K562 (cell line): ENCODE results near the gene KLHL35. TPM values are rescaled to one million over a fixed set of nuclear protein-coding genes. Genes with fewer than 3 reads are reported as not detected.

Source experiments
- ATAC-seq: fragments of 200-7000 bp; cut with Tn5 transposase; 3 replicates; pipeline ENCODE4 v1.9.1; 2020; ENCODE audit warnings: moderate library complexity
- BruUV-seq: library from RNA; stranded (reverse); fragments of 400-500 nt; replicated peaks from 2 replicates; lab custom pipeline; 2021; lab: Mats Ljungman, UMichigan
- CTCF ChIA-PET: fragments of 300-600 bp; formaldehyde crosslinking; extraction: SDS; loops from one replicate; lab custom pipeline; 2021; ENCODE audit warnings: low intra/inter-chr PET ratio; lab: Yijun Ruan, JAX
- POLR2A ChIA-PET: fragments of 300-600, 350-650 bp; sonication (Branson Sonifier 250); formaldehyde crosslinking; extraction: SDS; loops from one replicate; lab custom pipeline; 2021; ENCODE audit warnings: antibody characterized with exemption, inconsistent platforms; lab: Yijun Ruan, JAX
- DNase-seq, 4 experiments: peaks; one replicate each; pipeline versions ENCODE4 v3.0.0 to v3.0.0-alpha.2; 2011 to 2018; ENCODE audit warnings: low spot score in 3 of 4, mixed read lengths in 3 of 4; ENCODE audit errors: extremely low read depth in 1 of 4
- FAIRE-seq: peaks from 2 replicates; lab custom pipeline; 2011; peaks lifted over from hg19 to GRCh38; lab: Jason Lieb, UNC
- H2AFZ ChIP-seq: 2 replicates; pipeline ENCODE4 v1.6.0; 2011; ENCODE audit warnings: low read depth, low read length, control low read depth, inconsistent platforms
- H3K27ac ChIP-seq: fragments of 200-600 bp; 3 replicates; pipeline ENCODE4 v1.8.0; 2011; ENCODE audit warnings: low read depth, mild to moderate bottlenecking, control low read depth, inconsistent platforms, low read length, moderate library complexity, mixed read lengths; ENCODE audit errors: extremely low read depth
- H3K27me3 ChIP-seq, 2 experiments: fragments of 300-600 bp in 1 of 2; 2 replicates in 1 of 2; 3 replicates in 1 of 2; pipeline versions ENCODE4 v1.6.0 to v1.8.0; 2011; ENCODE audit warnings: inconsistent platforms in 2 of 2, low read length in 2 of 2, mild to moderate bottlenecking in 1 of 2, mixed read lengths in 1 of 2, moderate library complexity in 1 of 2; ENCODE audit not compliant: control insufficient read depth in 2 of 2, insufficient read depth in 2 of 2
- H3K36me3 ChIP-seq: fragments of 300-600 bp; 3 replicates; pipeline ENCODE4 v1.8.0; 2011; ENCODE audit warnings: mild to moderate bottlenecking, low read length, inconsistent platforms; ENCODE audit not compliant: control insufficient read depth, insufficient read depth
- H3K4me1 ChIP-seq, 2 experiments: fragments of 200-600 bp in 1 of 2; replicated peaks in 1 of 2; 2 replicates in 1 of 2; 3 replicates in 1 of 2; pipeline versions ENCODE4 v1.5.1 to v1.8.0; 2011; ENCODE audit warnings: inconsistent platforms in 2 of 2, low read length in 2 of 2, mild to moderate bottlenecking in 1 of 2, mixed read lengths in 1 of 2, moderate library complexity in 1 of 2; ENCODE audit not compliant: control insufficient read depth in 2 of 2, insufficient read depth in 2 of 2
- H3K4me2 ChIP-seq: 2 replicates; pipeline ENCODE4 v1.6.1; 2011; ENCODE audit warnings: low read length, control low read depth, inconsistent platforms, mixed read lengths; ENCODE audit not compliant: insufficient read depth
- H3K4me3 ChIP-seq: fragments of 200-600 bp; sonication (generic), shearing (Covaris generic); 2 replicates; pipeline ENCODE4 v1.5.1; 2016; ENCODE audit warnings: control low read depth, inconsistent platforms
- H3K79me2 ChIP-seq: fragments of 200-600 bp; 3 replicates; pipeline ENCODE4 v1.8.0; 2011; ENCODE audit warnings: low read length, inconsistent platforms; ENCODE audit not compliant: control insufficient read depth, insufficient read depth
- H3K9ac ChIP-seq, 2 experiments: 2 replicates each; pipeline versions ENCODE4 v1.6.0 to v1.6.1; 2011; ENCODE audit warnings: low read depth in 2 of 2, low read length in 2 of 2, control low read depth in 1 of 2, inconsistent platforms in 1 of 2, mild to moderate bottlenecking in 1 of 2, mixed read lengths in 1 of 2; ENCODE audit not compliant: insufficient read depth in 1 of 2
- H3K9me1 ChIP-seq: one replicate; pipeline ENCODE4 v1.6.0; 2011; ENCODE audit warnings: inconsistent platforms, mild to moderate bottlenecking, low read length, moderate library complexity; ENCODE audit not compliant: control insufficient read depth, insufficient read depth
- H3K9me3 ChIP-seq: replicated peaks from 2 replicates; pipeline ENCODE4 v1.5.1; 2011; ENCODE audit warnings: low read depth, low read length, inconsistent platforms; ENCODE audit not compliant: control insufficient read depth, insufficient read depth
- H4K20me1 ChIP-seq: replicated peaks from 2 replicates; pipeline ENCODE4 v1.6.1; 2011; ENCODE audit warnings: low read length, inconsistent platforms, mixed read lengths; ENCODE audit not compliant: control insufficient read depth, insufficient read depth
- JUN ChIP-seq, 2 experiments: sonication (generic) in 1 of 2; formaldehyde crosslinking in 1 of 2; IDR thresholded peaks; 2 replicates each; pipeline versions ENCODE4 v1.6.1 to v1.8.0; 2012 to 2022; ENCODE audit warnings: borderline replicate concordance in 2 of 2, mild to moderate bottlenecking in 2 of 2, improper control_type of control experiment in 1 of 2, low read depth in 1 of 2, low read length in 1 of 2, missing genetic modification reagents in 1 of 2
- KDM1A ChIP-seq, 2 experiments: fragments of 450-650 bp; IDR thresholded peaks; 2 replicates each; pipeline ENCODE4 v1.6.1; 2016; ENCODE audit warnings: mild to moderate bottlenecking in 2 of 2
- KLF16 ChIP-seq: IDR thresholded peaks from 2 replicates; pipeline ENCODE4 v1.6.1; 2016; ENCODE audit warnings: antibody characterized with exemption
- MBD1 ChIP-seq: fragments of 250-450 bp; sonication (Bioruptor Pico); IDR thresholded peaks from 2 replicates; pipeline ENCODE4 v1.8.0; 2022; ENCODE audit warnings: inconsistent platforms
- MEIS2 ChIP-seq: fragments of 450-650 bp; IDR thresholded peaks from 2 replicates; pipeline ENCODE4 v1.6.1; 2014; ENCODE audit warnings: mild to moderate bottlenecking; ENCODE audit not compliant: partially characterized antibody
- PBX2 ChIP-seq, 2 experiments: IDR thresholded peaks in 1 of 2; conservative IDR thresholded peaks in 1 of 2; 2 replicates each; pipeline ENCODE4 v1.6.1; 2016; ENCODE audit warnings: low read depth in 2 of 2, mild to moderate bottlenecking in 1 of 2, missing compliant biosample characterization in 1 of 2, missing genetic modification characterization in 1 of 2, moderate library complexity in 1 of 2
- PHB ChIP-seq: fragments of 250-450 bp; sonication (Bioruptor Pico); IDR thresholded peaks from 2 replicates; pipeline ENCODE4 v1.5.0; 2021
- RNF2 ChIP-seq: sonication (generic); IDR thresholded peaks from 2 replicates; pipeline ENCODE4 v1.6.1; 2016
- WGBS: fragments of 100-300 bp; shearing (Covaris generic); methylation state at CpG from one replicate; pipeline ENCODE4 v1.1.6; 2016; ENCODE audit warnings: low coverage, mixed read lengths; ENCODE audit not compliant: insufficient coverage; ENCODE audit errors: missing lambda C conversion rate; 5-methylcytosine and 5-hydroxymethylcytosine counted together
- in situ Hi-C: fragments of 300-500 bp; cut with MboI; formaldehyde crosslinking; loops from 4 replicates; pipeline ENCODE4 v1.15.0; 2018; ENCODE audit warnings: inconsistent platforms, mixed read lengths
- intact Hi-C: fragments of 100-400 bp; cut with micrococcal nuclease; formaldehyde crosslinking; loops from 2 replicates; pipeline ENCODE4 v1.14.2; 2022
- polyA plus RNA-seq, 8 experiments: library from polyadenylated mRNA; depleted of rRNA in 4 of 8; stranded (reverse) in 5 of 8; unstranded in 3 of 8; fragments of >200 nt; fragmentation: Nextera tagmentation in 2 of 8; fragmentation: Illumina TruSeq in 1 of 8; extraction: Ambion mirVana in 2 of 8; extraction: Trizol in 1 of 8; gene quantifications; 2 replicates each; pipeline versions ENCODE4 v1.2.1 to v1.2.3, GENCODE V29; 2011 to 2014; ENCODE audit warnings: inconsistent platforms in 1 of 8, missing spikeins in 1 of 8
- total RNA-seq, 7 experiments: library from RNA; depleted of rRNA in 6 of 7; stranded (reverse); fragments of >200 nt in 6 of 7; fragmentation: Illumina TruSeq in 2 of 7; extraction: Trizol in 2 of 7; gene quantifications; 2 replicates each; pipeline versions ENCODE4 v1.2.1 to v1.2.3, GENCODE V29; 2011 to 2021; ENCODE audit warnings: low replicate concordance in 1 of 7

KLHL35 gene
- total and polyA plus RNA-seq, 9 of the 15 experiments (the other 6 are each of a cell fraction or from before 2014, with no cell fraction given) = not detected

- Histone ChIP-seq H3K27me3 (no peaks in the 10 kb centered on the region), H3K9me1 (no peaks in the 10 kb centered on the region), H2AFZ (no peak overlapping the region), H3K4me2 (no peak overlapping the region), H4K20me1 (no peaks in the 10 kb centered on the region), H3K9me3 (no peaks in the 10 kb centered on the region), H3K27ac (no peak overlapping the region), H3K36me3 (no peaks in the 10 kb centered on the region), H3K4me3 (no peak overlapping the region), H3K79me2 (no peaks in the 10 kb centered on the region), H3K4me1 (peaks cover 0 to 34% of the 10 kb centered on the region in 2 experiments; a peak in 1 of 5 replicates), H3K9ac (peak overlapping the region in 1 of 2 experiments; percentile 75; a peak in 1 of 4 replicates)
- BruUV-seq = no TSS peak
- DNase-seq (no peak), ATAC-seq (no peak), FAIRE-seq (no peak)
- TF ChIP-seq RNF2 = no peak
- no peak for TF ChIP-seq MEIS2
- TF ChIP-seq KDM1A (IDR thresholded peaks at IDR 0.05) = 0 out of 4 replicates have a peak, but pooled peaks of 1 of the 2 experiments have one; percentile 10
- WGBS = 46% methylated on average over 11 of the region's 14 CpGs
- CTCF ChIA-PET = no interaction called here
- POLR2A ChIA-PET = interaction anchor here (0.5 to 2.4 kb wide), 2 partner anchors 39 to 95 kb away, joined by 6 read pairs; no protein-coding TSS in a partner anchor
- intact Hi-C loops (no loop called here), in situ Hi-C loops (loop anchor here (25.0 kb wide), 1 partner anchor 423 kb away; no protein-coding TSS in a partner anchor)
Observed at GRCh38 chr11:75439026-75439425, 6.0 kb upstream of the KLHL35 start.

GRCh38 chr11:75437966-75438659 is 5.1 kb upstream of the KLHL35 start:
- no peak overlapping the region for H2AFZ ChIP-seq
- BruUV-seq = no TSS peak
- no peaks in the 10 kb centered on the region for H3K9me1 ChIP-seq
- FAIRE-seq = no peak
- no peaks in the 10 kb centered on the region for H3K9me3 ChIP-seq
- H3K27ac ChIP-seq = no peak overlapping the region
- no peak overlapping the region for H3K9ac ChIP-seq
- H3K4me2 ChIP-seq = no peak overlapping the region
- ChIA-PET CTCF (no interaction called here), POLR2A (interaction anchor here (0.6 kb wide), 1 partner anchor 37 kb away, joined by 3 read pairs; no protein-coding TSS in a partner anchor)
- 38% methylated on average over 12 of the region's 13 CpGs for WGBS
- peaks cover 0 to 33% of the 10 kb centered on the region in 2 experiments; a peak in 2 of 5 replicates for H3K4me1 ChIP-seq
- intact Hi-C loops = no loop called here
- no peaks in the 10 kb centered on the region for H3K79me2 ChIP-seq
- no peak overlapping the region for H3K4me3 ChIP-seq
- H3K36me3 ChIP-seq = no peaks in the 10 kb centered on the region
- no peaks in the 10 kb centered on the region for H4K20me1 ChIP-seq
- DNase-seq = no peak
- H3K27me3 ChIP-seq = no peaks in the 10 kb centered on the region
- ATAC-seq = no peak
- in situ Hi-C loops = loop anchor here (25.0 kb wide), 1 partner anchor 424 kb away; no protein-coding TSS in a partner anchor
- TF ChIP-seq PBX2 (CRISPR knock-in tag; IDR thresholded peaks at IDR 0.05; ENCODE audit: low read depth) (no peak), PBX2 (tag; conservative IDR thresholded peaks at IDR 0.05; ENCODE audit: low read depth) (no peak), JUN (IDR thresholded peaks at IDR 0.05; ENCODE audit: borderline replicate concordance, low read depth, low read length) (no peak), JUN (CRISPR knock-in tag; IDR thresholded peaks at IDR 0.05; ENCODE audit: borderline replicate concordance) (no peak), PHB (no peak), MBD1 (no peak), KLF16 (no peak)
